Measurements from ENCODE around the gene FBXL7.

FBXL7 gene

GRCh38 chr5:15757103-15757502 is 257.1 kb downstream of the FBXL7 start:
- Histone ChIP-seq H3K4me3 (ENCODE audit: low read depth in 1 of 2, low read length in 1 of 2) (no peak overlapping the region), H3K9me3 (peaks cover 6% of the 10 kb centered on the region), H3K4me1 (ENCODE audit: control insufficient read depth in 1 of 2, insufficient read depth in 1 of 2, low read depth in 1 of 2, low read length in 1 of 2) (no peaks in the 10 kb centered on the region), H3K36me3 (no peaks in the 10 kb centered on the region), H3K27me3 (no peaks in the 10 kb centered on the region), H3K27ac (no peak overlapping the region)
- TF ChIP-seq CTCF (IDR thresholded peaks at IDR 0.05): no peak

- Histone ChIP-seq H3K4me1 (ENCODE audit: control insufficient read depth in 1 of 2, insufficient read depth in 1 of 2, low read depth in 1 of 2, low read length in 1 of 2) (no peaks in the 10 kb centered on the region), H3K4me3 (ENCODE audit: low read depth in 1 of 2, low read length in 1 of 2) (no peak overlapping the region), H3K36me3 (no peaks in the 10 kb centered on the region), H3K27ac (no peak overlapping the region), H3K9me3 (peaks cover 6% of the 10 kb centered on the region), H3K27me3 (no peaks in the 10 kb centered on the region)
- TF ChIP-seq CTCF (IDR thresholded peaks at IDR 0.05): no peak
These were observed 257.6 kb downstream of the FBXL7 start for GRCh38 chr5:15757619-15758018.

GRCh38 chr5:15762668-15763067 is 262.7 kb downstream of the FBXL7 start:
- no peaks in the 10 kb centered on the region for H3K9me3 ChIP-seq
- no peaks in the 10 kb centered on the region for H3K4me1 ChIP-seq (ENCODE audit: control insufficient read depth in 1 of 2, insufficient read depth in 1 of 2, low read depth in 1 of 2, low read length in 1 of 2)
- TF ChIP-seq CTCF (IDR thresholded peaks at IDR 0.05): no peak
- no peak overlapping the region for H3K4me3 ChIP-seq (ENCODE audit: low read depth in 1 of 2, low read length in 1 of 2)
- no peaks in the 10 kb centered on the region for H3K27me3 ChIP-seq
- no peaks in the 10 kb centered on the region for H3K36me3 ChIP-seq
- H3K27ac ChIP-seq: no peak overlapping the region

GRCh38 chr5:15763754-15764153 is 263.8 kb downstream of the FBXL7 start:
- Histone ChIP-seq H3K4me3 (ENCODE audit: low read depth in 1 of 2, low read length in 1 of 2) (no peak overlapping the region), H3K4me1 (ENCODE audit: control insufficient read depth in 1 of 2, insufficient read depth in 1 of 2, low read depth in 1 of 2, low read length in 1 of 2) (no peaks in the 10 kb centered on the region), H3K27me3 (no peaks in the 10 kb centered on the region), H3K36me3 (no peaks in the 10 kb centered on the region), H3K27ac (no peak overlapping the region), H3K9me3 (no peaks in the 10 kb centered on the region)
- TF ChIP-seq CTCF (IDR thresholded peaks at IDR 0.05): no peak

GRCh38 chr5:15768936-15769335 is 269.0 kb downstream of the FBXL7 start:
- no peaks in the 10 kb centered on the region for H3K36me3 ChIP-seq
- H3K4me3 ChIP-seq (ENCODE audit: low read depth in 1 of 2, low read length in 1 of 2): no peak overlapping the region
- H3K4me1 ChIP-seq (ENCODE audit: control insufficient read depth in 1 of 2, insufficient read depth in 1 of 2, low read depth in 1 of 2, low read length in 1 of 2): no peaks in the 10 kb centered on the region
- no peaks in the 10 kb centered on the region for H3K27me3 ChIP-seq
- TF ChIP-seq CTCF (IDR thresholded peaks at IDR 0.05): no peak
- no peak overlapping the region for H3K27ac ChIP-seq
- no peaks in the 10 kb centered on the region for H3K9me3 ChIP-seq

GRCh38 chr5:15772131-15772530 is 272.2 kb downstream of the FBXL7 start:
- H3K4me1 ChIP-seq (ENCODE audit: control insufficient read depth in 1 of 2, insufficient read depth in 1 of 2, low read depth in 1 of 2, low read length in 1 of 2): no peaks in the 10 kb centered on the region
- H3K27ac ChIP-seq: no peak overlapping the region
- TF ChIP-seq CTCF (IDR thresholded peaks at IDR 0.05): no peak
- H3K4me3 ChIP-seq (ENCODE audit: low read depth in 1 of 2, low read length in 1 of 2): no peak overlapping the region
- H3K36me3 ChIP-seq: no peaks in the 10 kb centered on the region
- no peaks in the 10 kb centered on the region for H3K27me3 ChIP-seq
- no peaks in the 10 kb centered on the region for H3K9me3 ChIP-seq

Data from neutrophil (primary cell).